B cell (primary cell): Measurements from ENCODE around the gene PCDHA2. TPM values are rescaled to one million over a fixed set of nuclear protein-coding genes. Genes with fewer than 3 reads are reported as not detected.
"Not testable (repeated sequence)": the region's sequence is repeated elsewhere in the genome, so short reads cannot be mapped to it uniquely, and the experiment has no call there.

Experiments used
- ATAC-seq: fragments of 200-7000 bp; cut with Tn5 transposase; one replicate; pipeline ENCODE4 v1.10.0; 2021; ENCODE audit warnings: low read depth, mild to moderate bottlenecking, moderate number of reproducible peaks, moderate library complexity
- CTCF ChIA-PET: fragments of 350-600 bp; sonication (Branson Sonifier 250); formaldehyde crosslinking; loops from one replicate; lab custom pipeline; 2021; ENCODE audit warnings: antibody characterized with exemption, inconsistent platforms; lab: Charles Lee
- POLR2A ChIA-PET: fragments of 350-600 bp; sonication (Branson Sonifier 250); formaldehyde crosslinking; loops from one replicate; lab custom pipeline; 2021; ENCODE audit warnings: antibody characterized with exemption; lab: Charles Lee
- DNase-seq: peaks from one replicate; pipeline ENCODE4 v3.0.0; 2013
- H2AFZ ChIP-seq: 2 replicates; pipeline ENCODE4 v1.6.1; 2012; ENCODE audit warnings: mild to moderate bottlenecking, low read depth, low read length; ENCODE audit not compliant: insufficient read depth, poor library complexity, severe bottlenecking
- H3K27ac ChIP-seq, 2 donors: 1 replicate in 1 of 2; 2 replicates in 1 of 2; pipeline ENCODE4 v1.5.1; 2012 to 2013; ENCODE audit warnings: low read length in 2 of 2, mild to moderate bottlenecking in 2 of 2, moderate library complexity in 1 of 2
- H3K27me3 ChIP-seq, 4 experiments: fragments of 200-600 bp in 1 of 4; sonication (generic) in 1 of 4; replicated peaks in 1 of 4; 1 replicate in 2 of 4; 2 replicates in 2 of 4; pipeline versions ENCODE4 v1.6.1 to v1.7.0; 2013 to 2016; ENCODE audit warnings: low read length in 3 of 4, mild to moderate bottlenecking in 2 of 4, mixed read lengths in 1 of 4, moderate library complexity in 1 of 4; ENCODE audit not compliant: insufficient read depth in 4 of 4, control insufficient read depth in 3 of 4; ENCODE audit errors: control extremely low read depth in 1 of 4
- H3K36me3 ChIP-seq, 2 experiments: replicated peaks in 1 of 2; 1 replicate in 1 of 2; 2 replicates in 1 of 2; pipeline versions ENCODE4 v1.6.1 to v1.7.1; 2013; ENCODE audit warnings: low read length in 1 of 2; ENCODE audit not compliant: insufficient read depth in 2 of 2, control insufficient read depth in 1 of 2; ENCODE audit errors: control extremely low read depth in 1 of 2, extremely low read depth in 1 of 2
- H3K4me1 ChIP-seq, 2 donors: fragments of 200-600 bp in 1 of 2; sonication (generic) in 1 of 2; 1 replicate in 1 of 2; 2 replicates in 1 of 2; pipeline versions ENCODE4 v1.5.1 to v1.6.1; 2013 to 2017; ENCODE audit warnings: low read length in 2 of 2; ENCODE audit not compliant: control insufficient read depth in 2 of 2, insufficient read depth in 2 of 2
- H3K4me2 ChIP-seq: replicated peaks from 2 replicates; pipeline ENCODE3; 2012; ENCODE audit warnings: mild to moderate bottlenecking, low read depth, low read length; ENCODE audit not compliant: poor library complexity, severe bottlenecking
- H3K4me3 ChIP-seq, 5 experiments: fragments of 200-600 bp in 1 of 5; sonication (generic) in 1 of 5; 1 replicate in 3 of 5; 2 replicates in 2 of 5; pipeline versions ENCODE4 v1.5.1 to v1.7.0; 2011 to 2016; ENCODE audit warnings: low read length in 4 of 5, mild to moderate bottlenecking in 4 of 5, low read depth in 2 of 5, control low read depth in 1 of 5, moderate library complexity in 1 of 5; ENCODE audit not compliant: insufficient read depth in 1 of 5; ENCODE audit errors: control extremely low read depth in 1 of 5, extremely low read depth in 1 of 5
- H3K79me2 ChIP-seq: fragments of 200-600 bp; sonication (generic); one replicate; pipeline ENCODE4 v1.6.0; 2016; ENCODE audit warnings: low read length; ENCODE audit not compliant: control insufficient read depth, insufficient read depth
- H3K9ac ChIP-seq: fragments of 200-600 bp; sonication (generic); 2 replicates; pipeline ENCODE4 v1.6.1; 2017; ENCODE audit warnings: mild to moderate bottlenecking, low read length, moderate library complexity
- H3K9me3 ChIP-seq, 3 donors: one replicate each; pipeline versions ENCODE4 v1.6.1 to v1.7.1; 2013; ENCODE audit warnings: low read length in 2 of 3; ENCODE audit not compliant: control insufficient read depth in 2 of 3, insufficient read depth in 1 of 3; ENCODE audit errors: control extremely low read depth in 1 of 3
- H4K20me1 ChIP-seq: 2 replicates; pipeline ENCODE4 v1.6.0; 2012; ENCODE audit warnings: mild to moderate bottlenecking, low read length; ENCODE audit not compliant: insufficient read depth, control insufficient read depth, poor library complexity, severe bottlenecking
- H3K27ac Mint-ChIP-seq: one replicate; pipeline ENCODE4 v1.8.0; 2021; ENCODE audit warnings: mixed read lengths
- H3K27me3 Mint-ChIP-seq: one replicate; pipeline ENCODE4 v1.8.0; 2021; ENCODE audit warnings: mixed read lengths
- H3K4me1 Mint-ChIP-seq: one replicate; pipeline ENCODE4 v1.8.0; 2021; ENCODE audit warnings: mixed read lengths
- H3K4me3 Mint-ChIP-seq: one replicate; pipeline ENCODE4 v1.8.0; 2021; ENCODE audit warnings: mixed read lengths
- H3K9me3 Mint-ChIP-seq: one replicate; pipeline ENCODE4 v1.8.0; 2022; ENCODE audit warnings: mixed read lengths; ENCODE audit not compliant: insufficient read depth
- CTCF ChIP-seq: fragments of 200-600 bp; IDR thresholded peaks from one replicate; pipeline ENCODE4 v1.8.0; 2022; ENCODE audit warnings: antibody characterized with exemption, mild to moderate bottlenecking
- EZH2 ChIP-seq: IDR thresholded peaks from 2 replicates; pipeline ENCODE4 v1.6.1; 2012; ENCODE audit warnings: borderline replicate concordance, low read depth, mild to moderate bottlenecking, moderate library complexity, low read length; ENCODE audit not compliant: insufficient read depth, poor library complexity, severe bottlenecking
- WGBS: methylation state at CpG from one replicate; pipeline ENCODE4 v1.1.5; 2013; ENCODE audit warnings: missing lambda C conversion rate; ENCODE audit not compliant: insufficient coverage; 5-methylcytosine and 5-hydroxymethylcytosine counted together
- intact Hi-C: fragments of 100-400 bp; cut with micrococcal nuclease; formaldehyde crosslinking; loops from one replicate; pipeline ENCODE4 v1.10.0; 2022
- polyA plus RNA-seq: library from polyadenylated mRNA; depleted of rRNA; stranded (reverse); fragments of >200 nt; gene quantifications from 2 replicates; pipeline ENCODE4 v1.2.3, GENCODE V29; 2012
- total RNA-seq, 2 donors: library from RNA; stranded (reverse); fragments of 120-200 nt in 1 of 2; gene quantifications; 1 replicate in 1 of 2; 2 replicates in 1 of 2; pipeline versions ENCODE4 v1.2.3 to v1.2.4, GENCODE V29; 2013 to 2022

Gene PCDHA2
- total and polyA plus RNA-seq, 2 donors (not counting 1 experiment from before 2014, with no cell fraction given): not detected

GRCh38 chr5:140780512-140780911 lies 14.1 kb upstream of the PCDHA2 start:
- no peak overlapping the region for H3K27ac ChIP-seq
- H3K27ac Mint-ChIP-seq: no peak overlapping the region
- no peak overlapping the region for H3K4me3 Mint-ChIP-seq
- CTCF ChIA-PET: no interaction called here
- WGBS: no CpG with 5 or more reads among the region's 1 CpG
- ATAC-seq (no peak), DNase-seq (no peak)
- intact Hi-C loops: no loop called here
- H3K27me3 ChIP-seq: peaks cover 0 to 8% (median 0%) of the 10 kb centered on the region in 4 experiments
- H3K4me1 ChIP-seq: no peaks in the 10 kb centered on the region
- no peak overlapping the region for H2AFZ ChIP-seq
- peaks cover 9% of the 10 kb centered on the region for H3K27me3 Mint-ChIP-seq
- POLR2A ChIA-PET: no interaction called here
- H3K9me3 Mint-ChIP-seq: peaks cover 30% of the 10 kb centered on the region
- H3K4me2 ChIP-seq: no peak overlapping the region
- H3K4me3 ChIP-seq: no peak overlapping the region
- H4K20me1 ChIP-seq: no peaks in the 10 kb centered on the region
- no peaks in the 10 kb centered on the region for H3K36me3 ChIP-seq
- H3K9me3 ChIP-seq: peaks cover 4 to 42% (median 28%) of the 10 kb centered on the region in 3 donors
- no peak overlapping the region for H3K9ac ChIP-seq
- no peaks in the 10 kb centered on the region for H3K79me2 ChIP-seq
- no peak for TF ChIP-seq CTCF
- no peak for TF ChIP-seq EZH2
- no peaks in the 10 kb centered on the region for H3K4me1 Mint-ChIP-seq

GRCh38 chr5:140785905-140786686 lies 8.6 kb upstream of the PCDHA2 start, which contains the start of gene PCDHA1:
Gene PCDHA1 (plus strand): TSS chr5:140786140.
- Histone ChIP-seq H2AFZ (no peak within 1 kb of the TSS), H4K20me1 (no peaks in the 10 kb centered on the region), H3K4me3 (no peak within 1 kb of the TSS), H3K27me3 (peaks cover 0 to 20% (median 5%) of the 10 kb centered on the region in 4 experiments), H3K9ac (no peak within 1 kb of the TSS), H3K4me2 (no peak within 1 kb of the TSS), H3K9me3 (peaks cover 6 to 47% (median 41%) of the 10 kb centered on the region in 3 donors), H3K27ac (no peak within 1 kb of the TSS), H3K36me3 (no peaks in the 10 kb centered on the region), H3K79me2 (no peaks in the 10 kb centered on the region), H3K4me1 (no peaks in the 10 kb centered on the region)
- no peak for ATAC-seq
- Mint-ChIP-seq H3K27ac (no peak within 1 kb of the TSS), H3K4me3 (no peak within 1 kb of the TSS), H3K9me3 (peaks cover 14% of the 10 kb centered on the region), H3K4me1 (no peaks in the 10 kb centered on the region), H3K27me3 (peaks cover 19% of the 10 kb centered on the region)
- TF ChIP-seq EZH2: no peak
- no peak for TF ChIP-seq CTCF
- intact Hi-C loops: no loop called here
- WGBS: 38% methylated on average over 26 of the region's 29 CpGs
- CTCF ChIA-PET: no interaction called here
- POLR2A ChIA-PET: no interaction called here
- DNase-seq: no peak

GRCh38 chr5:140787422-140787821 lies 7.2 kb upstream of the PCDHA2 start:
- ATAC-seq, H3K4me1 Mint-ChIP-seq, CTCF ChIA-PET, H3K4me1 ChIP-seq, H4K20me1 ChIP-seq, H3K36me3 ChIP-seq, DNase-seq, H3K79me2 ChIP-seq, H3K4me3 Mint-ChIP-seq, H3K4me2 ChIP-seq, H2AFZ ChIP-seq, H3K9ac ChIP-seq, intact Hi-C loops, H3K27ac Mint-ChIP-seq, POLR2A ChIA-PET, H3K4me3 ChIP-seq, H3K27ac ChIP-seq: not testable (repeated sequence)
- WGBS: 63% methylated on average over 44 of the region's 44 CpGs
- H3K9me3 ChIP-seq: peaks cover 3 to 44% (median 33%) of the 10 kb centered on the region in 3 donors
- Mint-ChIP-seq H3K9me3 (peaks cover 14% of the 10 kb centered on the region), H3K27me3 (peaks cover 29% of the 10 kb centered on the region)
- H3K27me3 ChIP-seq: peaks cover 0 to 20% (median 5%) of the 10 kb centered on the region in 4 experiments
